OCI-LY7 (cell line): ENCODE measurements around the gene RGMB. TPM values are rescaled to one million over a fixed set of nuclear protein-coding genes. Genes with fewer than 3 reads are reported as not detected.

Source experiments
- BruUV-seq: library from RNA; stranded (reverse); fragments of 400-500 nt; replicated peaks from 2 replicates; lab custom pipeline; 2021; lab: Mats Ljungman, UMichigan
- CTCF ChIA-PET: fragments of 300-600 bp; sonication (Branson Sonifier 250); formaldehyde crosslinking; loops from one replicate; lab custom pipeline; 2022; ENCODE audit warnings: antibody characterized with exemption; ENCODE audit not compliant: unreplicated experiment; lab: Charles Lee
- POLR2A ChIA-PET: fragments of 300-600 bp; sonication (Branson Sonifier 250); formaldehyde crosslinking; loops from one replicate; lab custom pipeline; 2022; ENCODE audit warnings: antibody characterized with exemption; lab: Charles Lee
- DNase-seq: peaks from one replicate; pipeline ENCODE4 v3.0.0-alpha.2; 2015; ENCODE audit warnings: low spot score
- H2AFZ ChIP-seq: fragments of 200-600 bp; sonication (generic), shearing (Covaris generic); 2 replicates; pipeline ENCODE4 v1.6.1; 2014; ENCODE audit warnings: mild to moderate bottlenecking, antibody characterized with exemption, low read length, moderate library complexity
- H3K27ac ChIP-seq: fragments of 200-600 bp; sonication (generic); 2 replicates; pipeline ENCODE4 v1.5.1; 2014; ENCODE audit warnings: mixed run types, low read depth, mild to moderate bottlenecking, moderate library complexity, low read length, inconsistent platforms; ENCODE audit not compliant: poor library complexity, severe bottlenecking
- H3K36me3 ChIP-seq: fragments of 200-600 bp; sonication (generic); 2 replicates; pipeline ENCODE4 v1.6.1; 2014; ENCODE audit warnings: mild to moderate bottlenecking, antibody characterized with exemption, low read length, moderate library complexity, mixed read lengths; ENCODE audit not compliant: insufficient read depth
- H3K4me1 ChIP-seq: fragments of 200-600 bp; sonication (generic); 2 replicates; pipeline ENCODE4 v1.5.1; 2014; ENCODE audit warnings: mild to moderate bottlenecking, low read length; ENCODE audit not compliant: insufficient read depth, poor library complexity, severe bottlenecking
- H3K4me2 ChIP-seq: fragments of 200-600 bp; sonication (generic); 2 replicates; pipeline ENCODE4 v1.6.1; 2014; ENCODE audit warnings: mild to moderate bottlenecking, low read length
- H3K4me3 ChIP-seq: fragments of 200-600 bp; sonication (generic); 2 replicates; pipeline ENCODE4 v1.5.1; 2014; ENCODE audit warnings: mild to moderate bottlenecking, low read depth, low read length; ENCODE audit not compliant: poor library complexity, severe bottlenecking
- H3K79me2 ChIP-seq: fragments of 200-600 bp; sonication (generic); 2 replicates; pipeline ENCODE4 v1.6.1; 2016; ENCODE audit warnings: low read depth, mild to moderate bottlenecking, low read length, moderate library complexity, mixed read lengths; ENCODE audit not compliant: insufficient read depth
- H3K9me2 ChIP-seq: fragments of 200-600 bp; sonication (generic); 2 replicates; pipeline ENCODE4 v1.6.1; 2016; ENCODE audit warnings: mild to moderate bottlenecking, low read length, mixed read lengths; ENCODE audit not compliant: insufficient read depth
- H3K9me3 ChIP-seq: fragments of 200-600 bp; sonication (generic); 2 replicates; pipeline ENCODE4 v1.6.1; 2014; ENCODE audit warnings: mild to moderate bottlenecking, mixed run types, low read length, mixed read lengths
- H4K20me1 ChIP-seq: fragments of 200-600 bp; sonication (generic); 2 replicates; pipeline ENCODE4 v1.6.1; 2014; ENCODE audit warnings: mild to moderate bottlenecking, antibody characterized with exemption, low read length, moderate library complexity, mixed read lengths; ENCODE audit not compliant: insufficient read depth
- EZH2phosphoT487 ChIP-seq: fragments of 200-600 bp; sonication (generic); IDR thresholded peaks from 2 replicates; pipeline ENCODE4 v1.6.1; 2018; ENCODE audit warnings: low read depth, borderline replicate concordance, mild to moderate bottlenecking, mixed run types, antibody characterized with exemption, low read length, moderate library complexity, mixed read lengths
- intact Hi-C: fragments of 100-400 bp; cut with micrococcal nuclease; formaldehyde crosslinking; loops from one replicate; pipeline ENCODE4 v1.10.0; 2022; ENCODE audit not compliant: unreplicated experiment
- total RNA-seq, 2 experiments: library from RNA; depleted of rRNA in 1 of 2; stranded (reverse); fragments of >200 nt in 1 of 2; shearing (Covaris generic) in 1 of 2; gene quantifications; 2 replicates each; pipeline ENCODE4 v1.2.3, GENCODE V29; 2014 to 2022
- TF ChIP-seq, protein P1 (sequence below): fragments of 200-600 bp; sonication (generic); conservative IDR thresholded peaks from 2 replicates; pipeline ENCODE4 v1.5.1; 2014; ENCODE audit warnings: mild to moderate bottlenecking, antibody characterized with exemption, low read length, moderate library complexity, mixed read lengths

RGMB gene
- total RNA-seq, 2 experiments from 2014 or later = 9.2 to 11.2 TPM

DNA sequence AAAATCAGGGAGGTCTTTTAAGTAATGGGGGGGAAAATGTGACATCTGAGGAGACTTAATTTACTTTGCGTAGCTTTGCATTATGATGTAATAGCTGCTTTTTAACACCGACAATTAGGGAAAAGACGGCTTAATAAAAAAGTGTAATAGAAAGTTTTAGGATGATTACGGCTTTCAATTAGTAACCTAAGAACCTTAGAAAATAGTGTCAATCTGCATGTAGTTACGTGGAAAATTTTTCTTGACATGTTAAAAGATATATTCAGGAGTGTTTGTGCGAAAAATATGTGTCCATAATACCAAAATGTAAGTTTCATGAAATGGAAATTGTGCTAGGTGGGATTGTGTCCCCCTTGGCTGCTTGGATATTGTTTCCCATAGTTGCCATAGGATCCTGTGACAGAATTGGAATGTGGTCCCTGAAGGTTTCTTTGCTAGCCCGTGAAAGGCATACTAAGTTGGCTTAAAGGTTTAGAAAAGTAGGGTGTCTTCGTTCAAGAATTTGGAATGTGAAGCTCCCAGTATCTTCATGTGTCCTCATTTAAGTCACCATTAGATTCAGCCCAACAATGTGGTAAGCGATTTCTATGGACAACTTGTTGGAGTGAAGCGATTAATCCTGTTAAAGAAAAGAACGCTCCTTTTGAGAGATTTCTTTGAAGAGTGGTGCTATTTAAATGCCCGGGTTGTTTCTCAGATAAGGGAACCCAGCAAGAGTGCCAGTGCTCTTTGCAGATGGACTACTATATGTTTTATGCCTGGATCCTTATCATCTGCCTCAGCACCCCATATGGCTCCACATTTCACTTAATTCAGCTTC is 2.0 kb downstream of the RGMB start:
- CTCF ChIA-PET = no interaction called here
- intact Hi-C loops = loop anchor here (10.0 kb wide), 1 partner anchor 1591 kb away; the partner anchor contains the start of gene RIOK2

DNA sequence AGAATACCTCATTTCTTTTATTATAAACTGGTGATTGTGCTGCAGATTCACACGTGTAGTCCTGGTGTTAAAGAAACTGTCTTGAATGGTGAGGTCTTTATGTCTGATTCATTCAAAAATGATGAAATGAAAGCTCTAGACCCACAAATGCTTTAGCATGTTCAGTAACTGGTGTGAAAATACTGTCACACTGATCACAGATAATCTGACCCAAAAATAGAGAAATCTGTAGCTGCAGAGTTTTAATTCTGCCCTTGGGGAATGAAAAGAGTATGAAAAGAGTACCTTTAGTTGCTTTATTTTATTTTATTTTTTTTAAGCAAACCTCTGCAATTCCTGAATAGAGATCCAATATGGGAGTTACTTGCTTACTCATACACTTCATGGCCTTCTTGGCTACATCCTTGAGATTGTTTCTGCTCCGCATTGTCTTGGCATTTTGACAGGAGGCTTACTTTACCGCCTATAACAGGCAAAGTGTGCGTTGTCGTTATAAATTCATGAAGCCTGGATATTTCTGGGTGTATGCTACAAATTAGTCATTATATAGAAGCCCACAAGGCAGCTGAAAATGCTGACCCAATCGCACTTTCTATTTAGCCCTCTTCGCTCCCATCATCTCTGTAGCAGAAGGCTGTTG is 2.7 kb downstream of the RGMB start:
- BruUV-seq = no TSS peak
- H3K79me2 ChIP-seq = peaks cover 27% of the 10 kb centered on the region
- CTCF ChIA-PET = no interaction called here

More for the DNA sequence above, 2.0 kb downstream of the RGMB start:
- Histone ChIP-seq H3K79me2 (peaks cover 27% of the 10 kb centered on the region), H4K20me1 (peaks cover 31% of the 10 kb centered on the region), H3K9me2 (no peaks in the 10 kb centered on the region), H3K36me3 (peaks cover 14% of the 10 kb centered on the region), H3K9me3 (no peaks in the 10 kb centered on the region), H3K27ac (no peak overlapping the region), H2AFZ (no peak overlapping the region), H3K4me3 (peak overlapping the region; percentile 90), H3K4me1 (peaks cover 38% of the 10 kb centered on the region), H3K4me2 (peak overlapping the region; percentile 88)
- DNase-seq = no peak
- TF ChIP-seq, protein P1, sequence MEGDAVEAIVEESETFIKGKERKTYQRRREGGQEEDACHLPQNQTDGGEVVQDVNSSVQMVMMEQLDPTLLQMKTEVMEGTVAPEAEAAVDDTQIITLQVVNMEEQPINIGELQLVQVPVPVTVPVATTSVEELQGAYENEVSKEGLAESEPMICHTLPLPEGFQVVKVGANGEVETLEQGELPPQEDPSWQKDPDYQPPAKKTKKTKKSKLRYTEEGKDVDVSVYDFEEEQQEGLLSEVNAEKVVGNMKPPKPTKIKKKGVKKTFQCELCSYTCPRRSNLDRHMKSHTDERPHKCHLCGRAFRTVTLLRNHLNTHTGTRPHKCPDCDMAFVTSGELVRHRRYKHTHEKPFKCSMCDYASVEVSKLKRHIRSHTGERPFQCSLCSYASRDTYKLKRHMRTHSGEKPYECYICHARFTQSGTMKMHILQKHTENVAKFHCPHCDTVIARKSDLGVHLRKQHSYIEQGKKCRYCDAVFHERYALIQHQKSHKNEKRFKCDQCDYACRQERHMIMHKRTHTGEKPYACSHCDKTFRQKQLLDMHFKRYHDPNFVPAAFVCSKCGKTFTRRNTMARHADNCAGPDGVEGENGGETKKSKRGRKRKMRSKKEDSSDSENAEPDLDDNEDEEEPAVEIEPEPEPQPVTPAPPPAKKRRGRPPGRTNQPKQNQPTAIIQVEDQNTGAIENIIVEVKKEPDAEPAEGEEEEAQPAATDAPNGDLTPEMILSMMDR = no peak
- no peak for TF ChIP-seq EZH2phosphoT487
- no TSS peak for BruUV-seq
- POLR2A ChIA-PET = interaction anchor here (1.4 kb wide), 1 partner anchor 9 kb away, joined by 5 read pairs; no protein-coding TSS in a partner anchor

More for the DNA sequence above, 2.7 kb downstream of the RGMB start:
- Histone ChIP-seq H4K20me1 (peaks cover 31% of the 10 kb centered on the region), H3K27ac (no peak overlapping the region), H2AFZ (no peak overlapping the region), H3K9me3 (no peaks in the 10 kb centered on the region), H3K4me1 (peaks cover 31% of the 10 kb centered on the region), H3K9me2 (no peaks in the 10 kb centered on the region), H3K4me2 (peak overlapping the region; percentile 88), H3K36me3 (peaks cover 21% of the 10 kb centered on the region), H3K4me3 (no peak overlapping the region)
- TF ChIP-seq, protein P1 = no peak
- TF ChIP-seq EZH2phosphoT487 = no peak
- POLR2A ChIA-PET = interaction anchor here (0.9 to 2.2 kb wide), 3 partner anchors 9 to 19 kb away, joined by 3 to 5 read pairs (median 5); no protein-coding TSS in a partner anchor
- no peak for DNase-seq
- intact Hi-C loops = loop anchor here (10.0 kb wide), 1 partner anchor 1591 kb away; the partner anchor contains the start of gene RIOK2
